ENCODE measurements around the gene SLIT3.

GRCh38 chr5:169147534-169147933 lies 153.4 kb downstream of the SLIT3 start:
- no peak for TF ChIP-seq POLR2A (IDR thresholded peaks at IDR 0.05; ENCODE audit: low read length)
- TF ChIP-seq GATA1 (IDR thresholded peaks at IDR 0.05; ENCODE audit: low read depth, low read length): no peak

Measured in erythroblast (primary cell).